Caco-2 (cell line): ENCODE data around the gene RBM20. TPM values are rescaled to one million over a fixed set of nuclear protein-coding genes. Genes with fewer than 3 reads are reported as not detected.

Experiments
- BruUV-seq: library from RNA; stranded (reverse); fragments of 400-500 nt; replicated peaks from 2 replicates; lab custom pipeline; 2021; lab: Mats Ljungman, UMichigan
- CTCF ChIA-PET: fragments of 300-600 bp; sonication (Branson Sonifier 250); formaldehyde crosslinking; loops from one replicate; lab custom pipeline; 2022; ENCODE audit warnings: antibody characterized with exemption; lab: Charles Lee
- POLR2A ChIA-PET: fragments of 300-600 bp; sonication (Branson Sonifier 250); formaldehyde crosslinking; loops from one replicate; lab custom pipeline; 2022; ENCODE audit warnings: antibody characterized with exemption; lab: Charles Lee
- DNase-seq, 2 experiments: peaks; one replicate each; pipeline versions ENCODE4 v3.0.0 to v3.0.0-alpha.2; 2020 to 2022
- H3K27me3 ChIP-seq: replicated peaks from 2 replicates; pipeline ENCODE4 v1.6.0; 2011; ENCODE audit warnings: low read length; ENCODE audit not compliant: control insufficient read depth, insufficient read depth
- H3K36me3 ChIP-seq: 2 replicates; pipeline ENCODE4 v1.5.1; 2011; ENCODE audit warnings: low read length; ENCODE audit not compliant: control insufficient read depth, insufficient read depth
- H3K4me1 ChIP-seq: fragments of 250-450 bp; sonication (Bioruptor Pico); 2 replicates; pipeline ENCODE4 v1.5.1; 2020; ENCODE audit warnings: mild to moderate bottlenecking
- H3K4me3 ChIP-seq: 2 replicates; pipeline ENCODE4 v1.5.1; 2011; ENCODE audit warnings: low read depth, mild to moderate bottlenecking, control low read depth, low read length
- H3K9me3 ChIP-seq: fragments of 250-450 bp; sonication (Bioruptor Pico); 2 replicates; pipeline ENCODE4 v1.5.1; 2020; ENCODE audit warnings: mild to moderate bottlenecking, moderate library complexity
- H3K27ac Mint-ChIP-seq: one replicate; pipeline ENCODE4 v1.8.0; 2022; ENCODE audit warnings: mixed read lengths; ENCODE audit not compliant: unreplicated experiment
- H3K27me3 Mint-ChIP-seq: one replicate; pipeline ENCODE4 v1.8.0; 2022; ENCODE audit warnings: mixed read lengths; ENCODE audit not compliant: insufficient read depth, unreplicated experiment
- H3K36me3 Mint-ChIP-seq: one replicate; pipeline ENCODE4 v1.8.0; 2022; ENCODE audit warnings: mild to moderate bottlenecking, mixed read lengths; ENCODE audit not compliant: insufficient read depth, unreplicated experiment
- H3K4me1 Mint-ChIP-seq: one replicate; pipeline ENCODE4 v1.8.0; 2022; ENCODE audit warnings: low read depth, mixed read lengths; ENCODE audit not compliant: unreplicated experiment
- H3K4me3 Mint-ChIP-seq: one replicate; pipeline ENCODE4 v1.8.0; 2022; ENCODE audit warnings: mild to moderate bottlenecking, moderate library complexity, mixed read lengths; ENCODE audit not compliant: unreplicated experiment
- H3K9me3 Mint-ChIP-seq: one replicate; pipeline ENCODE4 v1.8.0; 2022; ENCODE audit warnings: mixed read lengths; ENCODE audit not compliant: unreplicated experiment
- CTCF ChIP-seq, 2 experiments: fragments of 200-600 bp in 1 of 2; IDR thresholded peaks; 1 replicate in 1 of 2; 2 replicates in 1 of 2; pipeline versions ENCODE4 v1.5.1 to v1.8.0; 2011 to 2022; ENCODE audit warnings: antibody characterized with exemption in 1 of 2, control low read depth in 1 of 2, inconsistent platforms in 1 of 2, low read depth in 1 of 2, low read length in 1 of 2, mild to moderate bottlenecking in 1 of 2, moderate library complexity in 1 of 2; ENCODE audit not compliant: insufficient read depth in 1 of 2, severe bottlenecking in 1 of 2, unreplicated experiment in 1 of 2
- intact Hi-C: fragments of 100-400 bp; cut with micrococcal nuclease; formaldehyde crosslinking; loops from one replicate; pipeline ENCODE4 v1.10.0; 2022; ENCODE audit not compliant: unreplicated experiment
- total RNA-seq: library from RNA; stranded (reverse); gene quantifications from 2 replicates; pipeline ENCODE4 v1.2.3, GENCODE V29; 2022

RBM20 gene
- total RNA-seq, 1 experiment from 2014 or later, result 0.36 TPM

GRCh38 chr10:110805292-110805691 lies 161.2 kb downstream of the RBM20 start:
- no peak overlapping the region for H3K4me3 ChIP-seq
- H3K27ac Mint-ChIP-seq, result peak overlapping the region; percentile 16
- intact Hi-C loops, result no loop called here
- no peaks in the 10 kb centered on the region for H3K36me3 ChIP-seq
- H3K27me3 Mint-ChIP-seq, result peaks cover 3% of the 10 kb centered on the region
- H3K9me3 Mint-ChIP-seq, result no peaks in the 10 kb centered on the region
- no peak for DNase-seq
- no TSS peak for BruUV-seq
- H3K4me3 Mint-ChIP-seq, result no peak overlapping the region
- H3K27me3 ChIP-seq, result no peaks in the 10 kb centered on the region
- no peak for TF ChIP-seq CTCF (IDR thresholded peaks at IDR 0.05; ENCODE audit: insufficient read depth in 1 of 2, low read depth in 1 of 2, low read length in 1 of 2, severe bottlenecking in 1 of 2, unreplicated experiment in 1 of 2)
- CTCF ChIA-PET, result no interaction called here
- no peaks in the 10 kb centered on the region for H3K9me3 ChIP-seq
- peaks cover 6% of the 10 kb centered on the region for H3K4me1 ChIP-seq
- H3K4me1 Mint-ChIP-seq, result peaks cover 13% of the 10 kb centered on the region
- no peaks in the 10 kb centered on the region for H3K36me3 Mint-ChIP-seq
- POLR2A ChIA-PET, result no interaction called here

GRCh38 chr10:110806335-110806734 lies 162.2 kb downstream of the RBM20 start:
- Mint-ChIP-seq H3K27me3 (peaks cover 3% of the 10 kb centered on the region), H3K9me3 (no peaks in the 10 kb centered on the region), H3K27ac (no peak overlapping the region), H3K36me3 (no peaks in the 10 kb centered on the region), H3K4me1 (peaks cover 13% of the 10 kb centered on the region), H3K4me3 (no peak overlapping the region)
- CTCF ChIA-PET, result no interaction called here
- intact Hi-C loops, result no loop called here
- no TSS peak for BruUV-seq
- Histone ChIP-seq H3K4me1 (peaks cover 6% of the 10 kb centered on the region), H3K9me3 (no peaks in the 10 kb centered on the region), H3K27me3 (no peaks in the 10 kb centered on the region), H3K4me3 (no peak overlapping the region), H3K36me3 (no peaks in the 10 kb centered on the region)
- no peak for DNase-seq
- no peak for TF ChIP-seq CTCF (IDR thresholded peaks at IDR 0.05; ENCODE audit: insufficient read depth in 1 of 2, low read depth in 1 of 2, low read length in 1 of 2, severe bottlenecking in 1 of 2, unreplicated experiment in 1 of 2)
- POLR2A ChIA-PET, result no interaction called here

- CTCF ChIA-PET, result interaction anchor here (0.8 kb wide), 1 partner anchor 10 kb away, joined by 3 read pairs; no protein-coding TSS in a partner anchor
- no TSS peak for BruUV-seq
- Mint-ChIP-seq H3K27ac (no peak overlapping the region), H3K36me3 (no peaks in the 10 kb centered on the region), H3K27me3 (no peaks in the 10 kb centered on the region), H3K4me3 (no peak overlapping the region), H3K9me3 (no peaks in the 10 kb centered on the region), H3K4me1 (peaks cover 15% of the 10 kb centered on the region)
- Histone ChIP-seq H3K36me3 (no peaks in the 10 kb centered on the region), H3K4me3 (no peak overlapping the region), H3K27me3 (no peaks in the 10 kb centered on the region), H3K4me1 (peaks cover 6% of the 10 kb centered on the region), H3K9me3 (no peaks in the 10 kb centered on the region)
- POLR2A ChIA-PET, result no interaction called here
- DNase-seq, result no peak
- intact Hi-C loops, result no loop called here
- TF ChIP-seq CTCF (IDR thresholded peaks at IDR 0.05; ENCODE audit: insufficient read depth in 1 of 2, low read depth in 1 of 2, low read length in 1 of 2, severe bottlenecking in 1 of 2, unreplicated experiment in 1 of 2), result no peak
Observed at GRCh38 chr10:110808123-110808522, 164.0 kb downstream of the RBM20 start.
